GM19463 (cell line): ENCODE data around the gene GABRG1.

Source experiments
- ATAC-seq: cut with Tn5 transposase; IDR thresholded peaks from one replicate; pipeline ENCODE4 v1.9.1; 2021; ENCODE audit warnings: mild to moderate bottlenecking, moderate library complexity; ENCODE audit not compliant: unreplicated experiment

GABRG1 gene

DNA sequence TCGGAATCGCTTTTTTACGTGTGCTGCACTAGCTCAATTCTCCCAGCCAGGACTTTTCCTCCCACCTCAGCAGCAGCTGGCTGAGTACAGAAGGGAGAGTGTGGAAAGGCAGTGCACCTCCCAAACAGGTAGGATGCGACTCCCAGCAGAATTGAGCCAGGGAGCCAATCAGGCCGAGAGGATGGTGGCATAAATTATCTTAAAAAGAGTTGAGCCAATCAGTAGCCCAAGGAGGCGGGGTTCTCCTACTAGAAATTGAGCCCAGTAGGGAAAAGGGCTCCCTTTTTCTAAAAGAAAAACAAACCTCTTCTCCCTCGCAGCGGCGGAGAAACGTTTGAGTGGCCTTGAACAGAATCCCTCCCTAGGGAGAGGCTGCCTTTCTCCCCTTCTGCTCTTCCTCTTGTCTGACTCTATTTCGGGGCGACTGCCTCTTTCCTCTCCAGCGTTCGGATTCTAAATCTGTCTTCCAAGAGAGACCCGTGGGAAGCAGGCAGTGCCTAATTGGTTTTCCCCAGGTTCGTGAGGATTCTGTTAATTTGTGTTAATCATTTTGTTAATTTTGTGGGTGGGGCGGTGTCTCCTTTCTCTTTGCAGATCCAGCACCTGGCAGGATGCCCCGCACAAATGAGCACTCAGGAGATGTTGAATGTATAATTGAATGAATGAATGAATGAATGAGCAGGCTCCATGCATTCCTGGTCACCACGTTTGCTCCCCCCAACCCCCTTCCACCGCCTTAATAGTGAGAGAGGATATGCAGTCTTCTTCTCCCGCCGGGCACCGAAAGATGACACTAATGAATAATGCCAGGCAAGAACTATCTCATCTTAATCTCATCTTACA, at the start of gene GABRG1:
GABRG1 (minus strand) TSS at position 142 of the 843 bp plus-strand sequence; CDS start at position 1, 141 bp downstream.
- ATAC-seq: no peak

DNA sequence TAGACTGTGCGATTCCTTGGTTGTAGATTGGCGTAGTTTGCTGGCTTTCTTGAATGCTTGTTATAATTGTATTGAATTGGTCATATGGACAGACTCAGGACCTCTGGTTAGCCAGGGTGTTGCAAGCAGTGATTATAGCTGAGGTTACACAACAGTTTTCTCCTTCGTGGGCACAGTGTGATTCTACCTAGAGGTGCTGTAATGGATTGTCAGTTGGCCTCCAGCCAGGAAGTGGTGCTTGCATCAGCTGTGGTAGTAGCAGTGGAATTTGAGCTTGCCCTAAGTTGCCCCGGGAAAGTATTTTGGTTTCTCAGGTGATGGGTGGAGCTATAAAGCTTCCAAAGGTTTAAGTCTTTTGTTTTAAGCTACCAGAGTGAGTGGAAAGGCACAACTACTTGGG, 23.1 kb upstream of the GABRG1 start:
- no peak for ATAC-seq

- ATAC-seq: no peak
Measured at GRCh38 chr4:46131498-46132057, 7.7 kb upstream of the GABRG1 start.

DNA sequence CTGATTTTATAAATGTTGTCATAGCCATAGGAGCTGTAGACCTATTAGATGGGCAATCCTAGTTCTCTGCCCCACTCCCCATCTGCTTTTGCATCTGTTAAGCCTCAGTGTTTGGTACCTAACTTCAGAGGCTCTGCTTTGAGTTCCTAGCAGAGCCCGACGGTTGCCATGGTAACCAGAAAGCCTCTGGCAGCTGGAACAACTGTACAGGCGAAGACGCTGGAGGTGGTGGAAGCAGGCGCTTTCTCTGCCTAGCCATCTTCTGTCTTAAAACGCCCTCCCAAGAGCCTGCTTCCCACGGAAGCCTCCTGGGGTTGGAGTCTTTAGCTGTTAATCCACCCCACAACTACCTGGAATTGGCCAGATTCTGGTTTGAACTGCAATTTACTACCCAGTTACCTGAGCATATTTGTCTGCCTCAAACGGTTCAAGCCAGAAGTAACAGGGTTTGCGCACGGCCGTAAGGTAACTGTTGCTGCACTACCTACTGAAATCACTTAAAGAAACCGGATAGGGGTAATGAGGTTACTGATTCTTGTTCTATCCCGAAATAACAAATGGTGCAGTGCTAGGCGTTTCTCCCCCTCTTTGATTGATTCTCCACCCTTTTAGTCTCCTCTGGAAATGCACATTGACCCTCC, 1.0 kb upstream of the GABRG1 start:
- ATAC-seq: no peak

DNA sequence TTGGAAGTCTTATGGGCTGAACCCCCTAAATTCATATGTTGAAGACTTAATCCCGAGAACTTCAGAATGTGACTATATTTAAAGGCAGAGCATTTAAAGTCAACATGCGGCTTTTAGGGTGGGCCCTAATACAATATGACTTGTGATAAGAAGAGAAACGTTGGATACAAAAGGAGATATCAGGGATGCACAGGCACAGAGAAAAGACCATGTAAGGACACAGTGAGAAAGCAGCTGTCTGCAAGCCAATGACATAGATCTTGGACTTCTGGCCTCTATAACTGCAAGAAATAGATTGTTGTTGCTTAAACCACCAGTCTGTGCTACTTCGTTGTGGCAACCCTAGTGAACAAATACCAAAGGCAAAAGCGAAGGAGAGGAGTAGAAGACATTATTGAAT, 42.2 kb downstream of the GABRG1 start:
- ATAC-seq: no peak

DNA sequence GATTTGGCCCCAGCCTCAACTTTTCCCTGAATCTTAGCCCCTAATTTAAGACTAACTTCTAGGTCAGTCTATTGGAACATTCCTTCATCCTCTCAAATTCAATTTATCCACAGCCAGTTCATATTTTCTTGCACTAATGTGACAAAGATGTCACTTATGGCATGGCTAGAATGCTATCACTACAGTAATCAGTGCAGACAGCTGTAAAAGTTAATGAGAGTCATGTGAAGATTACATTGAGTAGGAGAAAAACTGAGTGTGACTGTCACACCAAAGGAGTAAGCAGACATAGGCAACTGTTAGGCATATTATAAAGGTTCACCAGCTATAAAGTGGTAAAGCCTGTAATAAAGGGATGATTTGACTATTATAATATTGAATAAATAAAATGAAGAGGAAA, 42.6 kb downstream of the GABRG1 start:
- ATAC-seq: no peak

- ATAC-seq: no peak
Measured at GRCh38 chr4:46073778-46074177, 50.1 kb downstream of the GABRG1 start.

GRCh38 chr4:46051392-46051791, 72.5 kb downstream of the GABRG1 start:
- no peak for ATAC-seq

DNA sequence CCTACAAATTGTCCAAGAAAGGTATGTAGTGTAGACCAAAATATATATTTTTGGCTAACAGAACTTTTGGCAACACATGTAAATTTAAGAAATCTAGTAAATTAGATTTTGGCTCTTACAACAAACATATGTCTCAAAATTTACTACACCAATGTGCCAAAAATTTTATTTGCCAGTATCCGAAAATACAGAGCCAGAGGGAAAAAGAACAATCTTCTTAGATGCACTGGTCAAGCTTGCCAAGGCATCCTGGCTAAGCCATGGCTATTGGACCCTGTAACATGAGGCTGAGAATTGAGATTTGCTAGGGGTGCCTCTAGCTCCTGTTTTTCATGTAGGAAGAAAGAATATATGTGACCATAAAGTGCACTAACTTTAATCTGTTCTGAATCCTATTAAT, 91.8 kb downstream of the GABRG1 start:
- ATAC-seq: no peak

DNA sequence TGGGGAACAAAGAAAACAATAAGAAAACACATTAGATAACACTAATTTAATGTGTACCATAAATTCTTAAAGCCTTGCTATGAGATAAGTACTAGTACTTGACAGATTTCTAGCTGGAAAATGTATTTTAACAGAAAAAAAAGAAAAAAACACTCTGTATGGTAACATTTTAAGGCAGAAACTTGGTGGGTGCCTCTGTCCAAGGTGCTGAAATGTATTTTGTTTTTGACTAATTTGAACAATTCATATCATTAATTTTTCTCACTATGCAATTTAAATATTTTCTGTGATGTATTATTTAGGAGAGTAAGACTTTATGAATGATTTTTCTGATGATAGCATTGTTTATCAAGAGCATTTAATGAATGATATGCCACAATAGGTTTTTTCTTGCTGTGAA, 107.5 kb downstream of the GABRG1 start:
- no peak for ATAC-seq

DNA sequence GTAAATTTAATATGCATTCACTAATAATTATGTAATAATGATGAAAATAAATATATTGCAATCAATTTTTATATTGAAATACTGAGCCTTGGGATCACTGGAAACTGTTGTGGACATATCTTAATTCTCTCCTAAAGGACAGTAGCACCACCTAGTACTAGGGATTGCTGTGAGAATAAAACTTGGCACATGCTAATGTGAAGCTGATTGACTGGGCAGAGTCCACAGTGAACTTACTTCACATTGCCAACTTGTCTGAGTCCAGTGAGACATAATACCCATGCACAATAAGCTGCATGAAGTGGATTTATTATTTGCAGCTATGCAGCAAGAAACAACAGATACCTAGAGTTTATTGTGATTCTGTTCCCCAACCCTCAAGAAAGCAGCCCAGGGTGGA, 131.1 kb downstream of the GABRG1 start:
- no peak for ATAC-seq

DNA sequence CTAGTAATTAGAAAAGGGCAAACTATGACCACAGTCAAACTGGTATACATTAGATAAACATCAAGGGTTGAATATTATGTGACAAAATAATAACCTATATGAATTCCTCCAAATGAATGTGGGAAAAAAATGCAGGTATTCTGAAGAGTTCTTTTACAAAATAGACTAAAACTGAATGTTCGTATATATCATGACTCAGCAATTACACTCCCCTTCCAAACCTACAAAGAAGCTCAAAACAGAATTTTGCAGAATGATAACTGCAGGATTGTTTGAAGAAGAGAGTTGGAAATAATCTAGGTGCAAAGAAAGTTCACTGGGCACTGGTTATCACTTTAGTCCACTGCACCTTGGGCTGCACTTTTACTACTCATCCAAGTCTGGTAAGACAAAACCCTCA, 134.1 kb downstream of the GABRG1 start:
- no peak for ATAC-seq

DNA sequence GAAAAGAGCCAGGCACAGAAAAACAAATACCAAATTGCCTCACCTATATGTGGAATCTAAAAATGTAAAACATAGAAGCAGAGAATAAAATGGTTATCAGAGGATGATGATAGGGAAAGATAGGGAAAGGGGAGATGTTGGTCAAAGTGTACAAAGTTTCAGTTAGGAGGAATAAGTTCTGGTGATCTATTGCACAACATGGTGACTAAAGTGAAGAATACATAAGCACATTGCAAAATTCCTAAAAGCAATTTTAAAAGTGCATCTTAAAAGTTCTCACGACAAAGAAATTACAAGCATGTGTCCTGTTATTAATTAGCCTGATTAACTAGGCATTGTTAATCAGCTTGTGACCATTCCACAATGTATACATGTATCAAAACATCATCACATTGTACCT, 136.0 kb downstream of the GABRG1 start:
- no peak for ATAC-seq
